ENCODE data around the gene LCN9.
"Not testable (repeated sequence)": the region's sequence is repeated elsewhere in the genome, so short reads cannot be mapped to it uniquely, and the experiment has no call there.

The LCN9 gene

GRCh38 chr9:135620558-135620957, 42.6 kb upstream of the LCN9 start:
- Histone ChIP-seq H3K4me3 (ENCODE audit: low read depth, low read length) (no peak overlapping the region), H3K27ac (ENCODE audit: low read depth, low read length) (no peak overlapping the region), H3K27me3 (ENCODE audit: insufficient read depth, low read length) (peaks cover 60% of the 10 kb centered on the region), H3K4me1 (ENCODE audit: control insufficient read depth, insufficient read depth, low read length, unreplicated experiment) (no peaks in the 10 kb centered on the region), H2AFZ (ENCODE audit: low read length, unreplicated experiment) (no peak overlapping the region), H3K36me3 (ENCODE audit: insufficient read depth, low read length) (no peaks in the 10 kb centered on the region), H3K79me2 (ENCODE audit: control insufficient read depth, insufficient read depth, low read length, unreplicated experiment) (no peaks in the 10 kb centered on the region)

DNA sequence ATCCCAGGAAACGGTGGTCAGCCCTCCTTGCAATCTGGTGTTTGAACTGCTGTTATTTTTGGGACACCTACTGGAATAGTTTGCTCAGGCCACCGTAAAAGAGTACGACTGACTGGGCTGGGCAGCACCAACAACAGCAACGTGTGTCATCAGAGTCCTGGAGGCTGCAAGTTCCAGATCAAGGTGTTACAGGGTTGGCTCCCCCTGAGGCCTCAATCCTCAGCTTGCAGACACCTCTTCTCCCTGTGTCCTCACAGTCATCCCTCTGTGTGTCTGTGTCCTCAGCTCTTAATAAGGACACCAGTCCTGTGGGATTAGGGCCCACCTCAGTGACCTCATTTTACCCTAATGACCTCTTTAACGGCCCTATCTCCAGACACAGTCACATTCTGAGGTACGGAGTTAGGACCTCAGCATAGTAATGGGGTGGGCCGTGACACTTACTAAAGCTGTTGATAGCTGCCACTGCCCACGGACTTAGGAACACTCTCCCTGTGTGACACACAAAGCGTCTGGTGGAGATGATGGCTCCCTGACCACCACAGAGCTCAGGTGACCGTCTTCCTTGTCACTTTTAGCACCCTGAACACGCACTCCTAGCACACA, 40.6 kb upstream of the LCN9 start:
- Histone ChIP-seq H2AFZ (ENCODE audit: low read length, unreplicated experiment) (no peak overlapping the region), H3K36me3 (ENCODE audit: insufficient read depth, low read length) (no peaks in the 10 kb centered on the region), H3K27me3 (ENCODE audit: insufficient read depth, low read length) (peaks cover 75% of the 10 kb centered on the region), H3K79me2 (ENCODE audit: control insufficient read depth, insufficient read depth, low read length, unreplicated experiment) (no peaks in the 10 kb centered on the region), H3K4me3 (ENCODE audit: low read depth, low read length) (no peak overlapping the region), H3K4me1 (ENCODE audit: control insufficient read depth, insufficient read depth, low read length, unreplicated experiment) (no peaks in the 10 kb centered on the region), H3K27ac (ENCODE audit: low read depth, low read length) (no peak overlapping the region)

DNA sequence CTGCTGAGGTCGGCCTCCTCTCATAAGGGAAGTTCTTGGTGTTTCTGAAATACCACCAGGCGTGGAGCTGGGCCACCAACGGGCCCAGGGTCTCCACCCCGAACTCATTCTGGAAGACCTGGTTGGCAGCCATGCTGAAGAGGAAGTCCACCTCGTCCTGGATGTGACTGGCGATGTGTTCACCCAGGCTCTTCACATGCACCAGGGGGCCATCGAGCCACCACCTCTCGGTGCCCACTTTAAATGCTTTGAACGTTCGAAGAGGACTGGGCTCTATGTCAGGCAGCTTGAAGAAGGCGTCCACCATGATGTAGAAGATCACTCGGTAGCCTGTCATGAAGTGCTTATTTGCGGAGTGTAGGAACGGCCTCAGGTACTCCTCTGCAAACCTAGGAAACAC, 38.8 kb upstream of the LCN9 start:
- H3K27ac ChIP-seq (ENCODE audit: low read depth, low read length) = no peak overlapping the region
- no peak overlapping the region for H2AFZ ChIP-seq (ENCODE audit: low read length, unreplicated experiment)
- H3K27me3 ChIP-seq (ENCODE audit: insufficient read depth, low read length) = peaks cover 87% of the 10 kb centered on the region
- no peak overlapping the region for H3K4me3 ChIP-seq (ENCODE audit: low read depth, low read length)
- no peaks in the 10 kb centered on the region for H3K79me2 ChIP-seq (ENCODE audit: control insufficient read depth, insufficient read depth, low read length, unreplicated experiment)
- H3K36me3 ChIP-seq (ENCODE audit: insufficient read depth, low read length) = no peaks in the 10 kb centered on the region
- H3K4me1 ChIP-seq (ENCODE audit: control insufficient read depth, insufficient read depth, low read length, unreplicated experiment) = no peaks in the 10 kb centered on the region

GRCh38 chr9:135632841-135633240, 30.3 kb upstream of the LCN9 start:
- H3K27ac ChIP-seq (ENCODE audit: low read depth, low read length) = no peak overlapping the region
- no peak overlapping the region for H2AFZ ChIP-seq (ENCODE audit: low read length, unreplicated experiment)
- H3K4me3 ChIP-seq (ENCODE audit: low read depth, low read length) = no peak overlapping the region
- no peaks in the 10 kb centered on the region for H3K4me1 ChIP-seq (ENCODE audit: control insufficient read depth, insufficient read depth, low read length, unreplicated experiment)
- H3K27me3 ChIP-seq (ENCODE audit: insufficient read depth, low read length) = peaks cover 84% of the 10 kb centered on the region
- H3K36me3 ChIP-seq (ENCODE audit: insufficient read depth, low read length) = no peaks in the 10 kb centered on the region
- no peaks in the 10 kb centered on the region for H3K79me2 ChIP-seq (ENCODE audit: control insufficient read depth, insufficient read depth, low read length, unreplicated experiment)

GRCh38 chr9:135636930-135637530, 26.1 kb upstream of the LCN9 start:
- not testable (repeated sequence) for H3K79me2 ChIP-seq (ENCODE audit: control insufficient read depth, insufficient read depth, low read length, unreplicated experiment); H3K36me3 ChIP-seq (ENCODE audit: insufficient read depth, low read length); H3K27ac ChIP-seq (ENCODE audit: low read depth, low read length); H3K4me1 ChIP-seq (ENCODE audit: control insufficient read depth, insufficient read depth, low read length, unreplicated experiment); H3K4me3 ChIP-seq (ENCODE audit: low read depth, low read length); H2AFZ ChIP-seq (ENCODE audit: low read length, unreplicated experiment)
- peaks cover 64% of the 10 kb centered on the region for H3K27me3 ChIP-seq (ENCODE audit: insufficient read depth, low read length)

GRCh38 chr9:135639196-135639595, 23.9 kb upstream of the LCN9 start, which contains the start of gene GLT6D1:
GLT6D1 (minus strand) TSS chr9:135639540; CDS start chr9:135639187, 353 bp downstream.
- H3K4me3 ChIP-seq (ENCODE audit: low read depth, low read length) = no peak within 1 kb of the TSS
- no peaks in the 10 kb centered on the region for H3K79me2 ChIP-seq (ENCODE audit: control insufficient read depth, insufficient read depth, low read length, unreplicated experiment)
- H2AFZ ChIP-seq (ENCODE audit: low read length, unreplicated experiment) = no peak within 1 kb of the TSS
- no peaks in the 10 kb centered on the region for H3K4me1 ChIP-seq (ENCODE audit: control insufficient read depth, insufficient read depth, low read length, unreplicated experiment)
- no peaks in the 10 kb centered on the region for H3K36me3 ChIP-seq (ENCODE audit: insufficient read depth, low read length)
- peaks cover 50% of the 10 kb centered on the region for H3K27me3 ChIP-seq (ENCODE audit: insufficient read depth, low read length)
- H3K27ac ChIP-seq (ENCODE audit: low read depth, low read length) = no peak within 1 kb of the TSS

DNA sequence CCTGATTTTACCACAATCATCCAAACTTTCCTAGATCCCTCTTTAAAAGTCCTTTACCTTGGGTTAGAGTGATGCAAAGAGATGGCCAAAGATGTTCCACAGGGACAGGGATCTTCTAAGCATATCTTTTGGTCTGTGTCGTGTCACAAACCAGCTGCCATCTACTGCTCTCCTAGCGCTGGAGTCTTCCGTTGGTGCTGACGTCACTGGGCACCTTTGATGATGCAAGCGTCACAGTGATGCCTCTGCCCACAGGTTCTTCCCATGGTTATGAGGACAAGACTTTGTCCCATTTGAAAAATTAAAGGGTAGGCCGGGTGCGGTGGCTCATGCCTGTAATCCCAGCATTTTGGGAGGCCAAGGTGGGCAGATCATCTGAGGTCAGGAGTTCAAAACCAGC, 22.1 kb upstream of the LCN9 start:
- H3K27me3 ChIP-seq (ENCODE audit: insufficient read depth, low read length) = peaks cover 50% of the 10 kb centered on the region
- no peak overlapping the region for H2AFZ ChIP-seq (ENCODE audit: low read length, unreplicated experiment)

GRCh38 chr9:135641745-135642144, 21.4 kb upstream of the LCN9 start:
- Histone ChIP-seq H3K27me3 (ENCODE audit: insufficient read depth, low read length) (peaks cover 43% of the 10 kb centered on the region), H3K27ac (ENCODE audit: low read depth, low read length) (no peak overlapping the region), H3K36me3 (ENCODE audit: insufficient read depth, low read length) (no peaks in the 10 kb centered on the region), H3K79me2 (ENCODE audit: control insufficient read depth, insufficient read depth, low read length, unreplicated experiment) (no peaks in the 10 kb centered on the region), H3K4me1 (ENCODE audit: control insufficient read depth, insufficient read depth, low read length, unreplicated experiment) (no peaks in the 10 kb centered on the region), H2AFZ (ENCODE audit: low read length, unreplicated experiment) (no peak overlapping the region), H3K4me3 (ENCODE audit: low read depth, low read length) (no peak overlapping the region)

More for the DNA sequence above, 22.1 kb upstream of the LCN9 start:
- no peaks in the 10 kb centered on the region for H3K4me1 ChIP-seq (ENCODE audit: control insufficient read depth, insufficient read depth, low read length, unreplicated experiment)
- no peak overlapping the region for H3K27ac ChIP-seq (ENCODE audit: low read depth, low read length)
- H3K79me2 ChIP-seq (ENCODE audit: control insufficient read depth, insufficient read depth, low read length, unreplicated experiment) = no peaks in the 10 kb centered on the region
- H3K4me3 ChIP-seq (ENCODE audit: low read depth, low read length) = no peak overlapping the region
- H3K36me3 ChIP-seq (ENCODE audit: insufficient read depth, low read length) = no peaks in the 10 kb centered on the region

DNA sequence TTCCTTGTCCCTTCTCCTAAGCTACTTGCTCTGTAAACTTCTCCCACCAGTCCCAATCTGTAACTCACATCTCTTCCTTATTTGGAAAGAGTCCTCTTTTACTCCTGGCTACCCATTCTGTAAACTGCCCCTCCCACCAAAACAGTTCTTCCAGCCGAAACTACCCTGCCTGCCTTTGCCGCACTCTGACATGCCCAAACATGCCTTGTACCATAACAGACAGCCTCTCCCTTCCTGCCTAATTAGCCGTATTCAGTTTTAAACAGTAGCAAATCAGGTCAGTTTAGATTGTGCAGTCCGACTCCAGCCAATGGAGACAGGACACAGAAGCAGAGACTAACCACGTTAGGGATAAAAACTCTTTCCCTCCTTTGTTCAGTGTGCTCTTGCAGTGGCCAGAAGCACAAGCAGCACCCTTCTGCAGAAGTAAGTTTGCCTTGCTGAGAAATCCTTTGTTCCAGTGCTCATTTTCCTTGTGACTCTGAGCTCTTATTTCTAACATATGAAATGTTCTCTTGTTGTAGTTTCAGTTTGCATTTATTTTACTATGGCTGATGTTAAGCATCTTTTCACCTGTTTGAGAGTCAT, 18.4 kb upstream of the LCN9 start:
- Histone ChIP-seq H3K27me3 (ENCODE audit: insufficient read depth, low read length) (peaks cover 27% of the 10 kb centered on the region), H2AFZ (ENCODE audit: low read length, unreplicated experiment) (no peak overlapping the region), H3K4me1 (ENCODE audit: control insufficient read depth, insufficient read depth, low read length, unreplicated experiment) (no peaks in the 10 kb centered on the region), H3K79me2 (ENCODE audit: control insufficient read depth, insufficient read depth, low read length, unreplicated experiment) (no peaks in the 10 kb centered on the region), H3K27ac (ENCODE audit: low read depth, low read length) (no peak overlapping the region), H3K4me3 (ENCODE audit: low read depth, low read length) (no peak overlapping the region), H3K36me3 (ENCODE audit: insufficient read depth, low read length) (no peaks in the 10 kb centered on the region)

- Histone ChIP-seq H3K36me3 (ENCODE audit: insufficient read depth, low read length) (no peaks in the 10 kb centered on the region), H3K27me3 (ENCODE audit: insufficient read depth, low read length) (peaks cover 34% of the 10 kb centered on the region), H3K4me3 (ENCODE audit: low read depth, low read length) (no peak overlapping the region), H3K27ac (ENCODE audit: low read depth, low read length) (no peak overlapping the region), H3K79me2 (ENCODE audit: control insufficient read depth, insufficient read depth, low read length, unreplicated experiment) (no peaks in the 10 kb centered on the region), H3K4me1 (ENCODE audit: control insufficient read depth, insufficient read depth, low read length, unreplicated experiment) (no peaks in the 10 kb centered on the region), H2AFZ (ENCODE audit: low read length, unreplicated experiment) (no peak overlapping the region)
These were observed 15.2 kb upstream of the LCN9 start for GRCh38 chr9:135647884-135648283.

Measured in ACC112 (cell line).